Choroid plexus epithelial cell (primary cell): Measurements from ENCODE around the gene KCNT2.

ENCODE experiments used
- DNase-seq: peaks from one replicate; pipeline ENCODE4 v3.0.0-alpha.2; 2010; ENCODE audit warnings: low read depth
- H3K4me3 ChIP-seq: 2 replicates; pipeline ENCODE4 v1.5.1; 2011; ENCODE audit warnings: low read depth, mild to moderate bottlenecking, control low read depth, low read length, moderate library complexity
- TF ChIP-seq, protein P1 (sequence below): conservative IDR thresholded peaks from 2 replicates; pipeline ENCODE4 v1.5.1; 2011; ENCODE audit warnings: low read depth, mild to moderate bottlenecking, control low read depth, inconsistent platforms, low read length, moderate library complexity

KCNT2 gene

DNA sequence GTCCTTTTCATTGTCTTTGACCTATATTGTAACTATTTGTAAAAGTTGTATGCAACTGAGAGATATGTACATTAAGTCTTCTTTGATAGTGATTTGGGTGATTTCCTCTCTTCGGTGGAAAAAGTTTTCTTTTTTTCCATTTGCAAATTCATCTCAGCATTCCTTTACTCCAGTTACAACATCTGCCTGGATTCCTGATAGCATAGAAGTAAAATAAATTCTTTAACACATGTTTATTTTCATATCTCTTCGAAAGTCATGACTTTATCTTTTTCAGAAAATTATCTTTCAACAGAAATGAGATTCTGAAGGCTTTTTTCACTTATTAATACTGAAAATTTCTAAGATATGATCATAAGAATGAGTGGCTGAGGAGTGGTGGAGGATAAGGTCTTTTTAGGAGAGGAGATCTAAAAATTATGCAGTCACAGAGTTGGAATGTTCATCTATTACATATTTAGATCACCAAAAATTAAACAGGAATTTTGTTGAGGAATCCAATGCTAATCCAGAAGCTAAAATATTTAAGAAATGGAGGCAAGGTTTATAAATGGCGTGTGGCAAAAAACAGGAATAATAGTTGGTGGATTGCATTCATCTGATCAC is 400.5 kb downstream of the KCNT2 start:
- no peak overlapping the region for H3K4me3 ChIP-seq
- TF ChIP-seq, protein P1, sequence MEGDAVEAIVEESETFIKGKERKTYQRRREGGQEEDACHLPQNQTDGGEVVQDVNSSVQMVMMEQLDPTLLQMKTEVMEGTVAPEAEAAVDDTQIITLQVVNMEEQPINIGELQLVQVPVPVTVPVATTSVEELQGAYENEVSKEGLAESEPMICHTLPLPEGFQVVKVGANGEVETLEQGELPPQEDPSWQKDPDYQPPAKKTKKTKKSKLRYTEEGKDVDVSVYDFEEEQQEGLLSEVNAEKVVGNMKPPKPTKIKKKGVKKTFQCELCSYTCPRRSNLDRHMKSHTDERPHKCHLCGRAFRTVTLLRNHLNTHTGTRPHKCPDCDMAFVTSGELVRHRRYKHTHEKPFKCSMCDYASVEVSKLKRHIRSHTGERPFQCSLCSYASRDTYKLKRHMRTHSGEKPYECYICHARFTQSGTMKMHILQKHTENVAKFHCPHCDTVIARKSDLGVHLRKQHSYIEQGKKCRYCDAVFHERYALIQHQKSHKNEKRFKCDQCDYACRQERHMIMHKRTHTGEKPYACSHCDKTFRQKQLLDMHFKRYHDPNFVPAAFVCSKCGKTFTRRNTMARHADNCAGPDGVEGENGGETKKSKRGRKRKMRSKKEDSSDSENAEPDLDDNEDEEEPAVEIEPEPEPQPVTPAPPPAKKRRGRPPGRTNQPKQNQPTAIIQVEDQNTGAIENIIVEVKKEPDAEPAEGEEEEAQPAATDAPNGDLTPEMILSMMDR, result no peak
- peak; percentile 34 for DNase-seq

DNA sequence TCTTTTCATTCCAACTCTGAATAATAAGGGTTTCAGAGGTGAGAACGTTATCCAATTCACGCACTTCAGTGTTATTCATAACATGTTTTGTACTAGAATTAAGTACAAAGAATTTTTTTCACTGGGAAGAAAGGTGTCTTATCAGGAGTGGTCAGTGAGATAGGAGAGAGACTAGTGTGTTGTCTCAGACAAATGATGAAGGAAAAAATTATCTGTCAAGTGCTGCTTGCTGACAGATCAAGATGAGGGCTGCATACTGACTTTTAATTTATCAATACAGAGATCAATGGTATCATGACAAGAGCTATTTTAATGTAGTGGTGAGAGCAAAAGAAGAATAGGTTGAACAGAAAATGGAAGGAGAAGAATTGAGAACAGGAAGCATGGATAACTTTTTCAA is 402.4 kb downstream of the KCNT2 start:
- no peak overlapping the region for H3K4me3 ChIP-seq
- TF ChIP-seq, protein P1, result no peak
- no peak for DNase-seq

GRCh38 chr1:196196486-196196885 is 411.8 kb downstream of the KCNT2 start:
- TF ChIP-seq, protein P1, result no peak
- H3K4me3 ChIP-seq, result no peak overlapping the region
- no peak for DNase-seq

- TF ChIP-seq, protein P1, result no peak
- H3K4me3 ChIP-seq, result no peak overlapping the region
- peak; percentile 68 for DNase-seq
These were observed 414.2 kb downstream of the KCNT2 start for GRCh38 chr1:196193896-196194559.

DNA sequence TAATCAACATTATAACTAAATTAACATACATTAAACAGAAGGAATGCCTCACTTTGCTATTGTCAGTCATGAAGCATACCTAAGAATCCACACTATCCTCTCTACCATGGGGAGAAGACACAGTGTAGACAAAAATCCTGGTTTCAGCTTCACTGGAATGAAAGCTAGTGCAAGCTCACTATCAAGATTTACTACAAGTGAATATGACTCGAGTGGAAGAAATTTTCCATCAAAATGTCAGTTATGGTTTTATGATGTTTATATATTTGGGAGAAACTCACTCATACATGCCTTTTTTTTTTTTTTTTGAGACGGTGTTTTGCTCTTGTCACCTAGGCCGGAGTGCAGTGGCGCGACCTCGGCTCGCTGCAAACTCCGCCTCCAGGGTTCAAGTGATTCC is 424.3 kb downstream of the KCNT2 start:
- no peak overlapping the region for H3K4me3 ChIP-seq
- no peak for DNase-seq
- TF ChIP-seq, protein P1, result no peak

GRCh38 chr1:196181594-196181878 is 426.7 kb downstream of the KCNT2 start:
- no peak overlapping the region for H3K4me3 ChIP-seq
- TF ChIP-seq, protein P1, result no peak
- DNase-seq, result no peak
